ENCODE measurements around the gene MGME1.

DNA sequence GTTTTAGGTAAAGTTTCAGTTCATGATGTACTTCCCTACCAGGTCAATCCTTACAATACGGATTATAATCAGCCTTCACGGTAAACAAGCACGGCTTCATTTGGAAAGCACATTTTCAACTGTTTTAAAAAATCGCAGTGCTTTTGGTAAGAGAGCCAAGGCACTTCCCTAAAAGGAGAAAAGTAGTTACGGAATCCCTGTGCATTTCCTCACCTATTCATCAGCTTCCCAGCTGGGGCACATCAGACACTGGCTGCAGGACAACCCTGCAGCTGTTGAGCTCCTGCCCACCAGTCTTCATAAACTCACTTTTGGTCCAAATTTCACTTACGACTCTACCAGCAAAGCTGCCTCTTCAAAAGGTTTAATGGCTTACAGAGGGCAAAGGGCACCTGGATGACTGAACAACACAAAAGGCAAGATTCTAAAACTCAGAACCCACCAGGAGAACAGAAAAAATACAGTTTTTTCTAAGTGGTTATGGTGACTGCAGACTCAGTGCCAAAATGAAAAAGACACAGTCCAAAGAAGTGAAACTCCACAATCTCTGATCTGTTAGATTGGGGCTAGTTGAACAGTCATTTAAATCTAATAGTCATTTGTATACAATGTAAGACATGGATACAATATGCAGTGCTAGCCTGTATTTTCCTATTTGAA is 7.8 kb upstream of the MGME1 start:
- TF ChIP-seq POLR2A (IDR thresholded peaks at IDR 0.05), result no peak
- TF ChIP-seq, protein P1, sequence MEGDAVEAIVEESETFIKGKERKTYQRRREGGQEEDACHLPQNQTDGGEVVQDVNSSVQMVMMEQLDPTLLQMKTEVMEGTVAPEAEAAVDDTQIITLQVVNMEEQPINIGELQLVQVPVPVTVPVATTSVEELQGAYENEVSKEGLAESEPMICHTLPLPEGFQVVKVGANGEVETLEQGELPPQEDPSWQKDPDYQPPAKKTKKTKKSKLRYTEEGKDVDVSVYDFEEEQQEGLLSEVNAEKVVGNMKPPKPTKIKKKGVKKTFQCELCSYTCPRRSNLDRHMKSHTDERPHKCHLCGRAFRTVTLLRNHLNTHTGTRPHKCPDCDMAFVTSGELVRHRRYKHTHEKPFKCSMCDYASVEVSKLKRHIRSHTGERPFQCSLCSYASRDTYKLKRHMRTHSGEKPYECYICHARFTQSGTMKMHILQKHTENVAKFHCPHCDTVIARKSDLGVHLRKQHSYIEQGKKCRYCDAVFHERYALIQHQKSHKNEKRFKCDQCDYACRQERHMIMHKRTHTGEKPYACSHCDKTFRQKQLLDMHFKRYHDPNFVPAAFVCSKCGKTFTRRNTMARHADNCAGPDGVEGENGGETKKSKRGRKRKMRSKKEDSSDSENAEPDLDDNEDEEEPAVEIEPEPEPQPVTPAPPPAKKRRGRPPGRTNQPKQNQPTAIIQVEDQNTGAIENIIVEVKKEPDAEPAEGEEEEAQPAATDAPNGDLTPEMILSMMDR (IDR thresholded peaks at IDR 0.05), result no peak
